IPS-NIHi7 (cell line): ENCODE measurements around the gene FMO2.

Experiments used
- DNase-seq: peaks from one replicate; pipeline ENCODE4 v3.0.0; 2012; ENCODE audit warnings: mixed read lengths; ENCODE audit errors: extremely low spot score

The FMO2 gene

GRCh38 chr1:171185091-171185490, at the start of gene FMO2:
Gene FMO2 (plus strand): TSS chr1:171185300. CDS start chr1:171185714, 414 bp downstream.
- no peak for DNase-seq

DNA sequence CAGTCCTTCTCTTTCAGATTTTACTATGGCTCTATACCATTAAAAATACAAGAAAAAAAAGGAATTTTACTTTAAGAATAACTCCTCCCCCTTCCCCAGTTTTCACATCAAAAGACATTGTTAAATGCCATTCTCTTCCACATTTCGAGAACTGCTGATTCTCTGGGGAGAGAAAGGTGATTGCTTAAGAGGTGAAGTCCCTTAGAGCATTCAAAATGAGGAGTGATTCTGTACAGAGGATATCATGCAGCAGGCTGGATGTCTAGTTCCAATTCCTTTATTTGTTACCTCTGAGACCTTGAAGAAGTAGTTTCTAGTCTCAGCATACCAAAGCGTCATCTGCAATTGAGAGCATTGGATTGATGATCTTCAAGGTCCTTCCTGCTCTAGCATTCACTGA, 47.5 kb upstream of the FMO2 start:
- DNase-seq = no peak

DNA sequence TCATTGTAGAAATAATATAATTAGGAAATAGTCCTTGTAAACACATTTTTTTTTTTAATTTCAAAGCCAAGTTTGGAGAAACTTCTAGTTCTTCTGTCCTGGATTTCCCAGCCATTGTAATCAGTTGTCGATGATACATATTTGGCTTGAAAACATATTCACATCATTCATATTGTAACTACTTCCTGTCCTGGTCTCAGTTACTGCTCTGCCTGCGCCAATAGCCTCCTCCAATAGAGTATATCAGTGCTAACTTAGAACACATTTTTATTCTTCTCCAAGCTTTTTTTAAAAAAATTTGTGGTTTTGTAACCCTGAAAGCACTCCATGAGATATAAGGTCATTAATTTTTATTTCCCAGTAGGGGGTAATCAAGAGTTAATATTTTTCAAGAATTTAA, 46.1 kb upstream of the FMO2 start:
- no peak for DNase-seq

DNA sequence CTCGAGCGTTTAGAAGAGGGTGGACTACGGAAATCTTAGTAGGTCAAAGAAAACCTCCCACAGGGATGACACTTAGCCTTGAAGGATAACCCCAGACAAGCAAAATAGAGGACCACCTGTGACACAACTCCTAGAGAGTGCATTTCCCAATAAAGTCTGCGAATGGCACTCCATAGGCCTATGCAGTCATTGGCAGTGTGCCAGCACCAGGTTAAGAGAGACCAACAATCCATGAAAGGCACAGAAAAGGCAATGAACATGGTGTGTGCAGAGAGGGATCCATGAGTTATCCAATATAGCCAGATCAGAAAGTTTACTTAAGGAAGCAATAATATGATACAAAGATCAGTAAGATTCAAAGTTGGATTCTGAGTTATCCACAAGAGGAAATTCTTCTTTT, 45.2 kb upstream of the FMO2 start:
- DNase-seq = no peak

DNA sequence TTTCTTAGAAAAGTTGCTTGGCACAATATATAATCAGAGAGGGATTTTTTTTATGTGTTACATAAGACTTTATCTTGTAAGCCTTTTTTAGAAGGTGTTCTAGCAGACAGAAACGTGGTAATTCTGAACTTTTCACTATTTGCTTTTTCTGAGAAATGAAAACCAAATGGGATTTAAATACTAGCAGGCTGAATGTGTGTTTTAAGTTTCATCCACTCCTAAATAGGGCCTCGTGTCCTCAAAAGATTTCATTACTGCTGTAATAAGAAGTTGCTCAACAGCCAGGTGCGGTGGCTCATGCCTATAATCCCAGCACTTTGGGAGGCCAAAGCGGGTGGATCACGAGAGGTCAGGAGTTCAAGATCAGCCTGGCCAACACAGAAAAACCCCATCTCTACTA, 44.7 kb upstream of the FMO2 start:
- DNase-seq = no peak

DNA sequence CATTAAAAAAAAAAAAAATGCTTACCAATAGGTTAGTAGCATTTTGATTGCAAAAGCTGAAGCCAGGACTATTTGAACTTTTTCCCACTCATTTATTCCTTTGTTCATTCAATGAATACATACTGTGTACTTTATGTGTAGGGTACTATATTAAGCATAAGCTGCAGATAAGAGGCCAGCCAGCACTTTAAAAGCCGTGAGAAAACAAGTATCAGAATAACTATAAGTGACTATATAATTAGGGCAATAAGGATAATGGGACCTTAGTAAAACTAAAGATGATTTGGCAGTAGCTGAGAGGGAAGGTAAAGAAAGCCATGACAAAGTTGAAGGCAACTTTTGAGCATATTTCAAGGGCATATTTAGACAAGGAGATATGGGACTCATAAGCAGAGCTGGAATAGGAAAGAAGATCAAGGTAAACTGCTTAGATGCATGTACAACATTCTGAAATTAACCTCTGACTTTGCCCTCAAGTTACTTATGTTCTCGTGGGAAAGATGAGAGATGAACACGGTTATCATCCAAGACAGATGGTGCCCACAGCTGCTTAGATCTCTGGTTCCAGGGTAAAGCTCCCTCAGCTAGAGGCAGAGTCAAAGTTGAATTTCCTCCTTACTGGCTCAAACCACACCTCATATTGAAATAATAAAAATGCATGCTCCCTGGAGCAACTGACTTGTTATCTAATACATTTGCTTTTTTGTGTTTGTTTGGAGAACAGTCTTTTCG, 44.0 kb upstream of the FMO2 start:
- DNase-seq = no peak

DNA sequence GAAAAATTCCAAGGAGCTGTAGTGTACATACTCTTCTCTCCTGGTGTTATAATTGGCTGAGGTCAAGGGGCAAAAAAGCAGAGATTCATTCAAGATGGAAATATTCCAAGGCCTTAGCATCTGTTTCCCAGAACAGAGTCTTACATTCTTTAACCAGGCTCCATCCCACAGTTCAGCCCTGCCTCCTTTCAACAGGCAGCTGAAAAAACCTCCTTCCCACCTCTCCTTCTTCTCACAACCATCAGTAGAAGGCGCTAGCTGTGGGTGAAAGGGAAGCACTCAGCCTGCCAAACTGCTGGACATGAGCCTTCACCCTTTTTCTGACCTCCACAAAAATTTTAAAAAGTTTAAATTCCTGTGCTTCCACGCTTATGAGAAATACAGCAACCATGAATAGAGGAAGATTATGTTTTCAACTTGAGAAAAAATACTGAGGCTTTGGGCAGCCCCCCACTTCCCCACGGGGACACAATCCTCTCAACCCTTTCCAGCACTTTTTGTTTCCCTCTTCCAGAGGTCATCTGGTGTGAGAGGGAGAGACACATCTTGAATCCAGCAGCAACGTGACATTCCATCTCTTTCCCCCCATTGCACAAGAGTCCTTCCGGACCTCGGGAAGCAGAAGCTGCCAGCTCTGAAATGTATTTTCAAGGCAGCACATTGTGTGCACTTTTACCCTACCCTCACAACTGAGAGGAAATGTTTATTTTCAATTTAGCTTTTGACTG, 43.2 kb upstream of the FMO2 start:
- DNase-seq = peak; percentile 57

DNA sequence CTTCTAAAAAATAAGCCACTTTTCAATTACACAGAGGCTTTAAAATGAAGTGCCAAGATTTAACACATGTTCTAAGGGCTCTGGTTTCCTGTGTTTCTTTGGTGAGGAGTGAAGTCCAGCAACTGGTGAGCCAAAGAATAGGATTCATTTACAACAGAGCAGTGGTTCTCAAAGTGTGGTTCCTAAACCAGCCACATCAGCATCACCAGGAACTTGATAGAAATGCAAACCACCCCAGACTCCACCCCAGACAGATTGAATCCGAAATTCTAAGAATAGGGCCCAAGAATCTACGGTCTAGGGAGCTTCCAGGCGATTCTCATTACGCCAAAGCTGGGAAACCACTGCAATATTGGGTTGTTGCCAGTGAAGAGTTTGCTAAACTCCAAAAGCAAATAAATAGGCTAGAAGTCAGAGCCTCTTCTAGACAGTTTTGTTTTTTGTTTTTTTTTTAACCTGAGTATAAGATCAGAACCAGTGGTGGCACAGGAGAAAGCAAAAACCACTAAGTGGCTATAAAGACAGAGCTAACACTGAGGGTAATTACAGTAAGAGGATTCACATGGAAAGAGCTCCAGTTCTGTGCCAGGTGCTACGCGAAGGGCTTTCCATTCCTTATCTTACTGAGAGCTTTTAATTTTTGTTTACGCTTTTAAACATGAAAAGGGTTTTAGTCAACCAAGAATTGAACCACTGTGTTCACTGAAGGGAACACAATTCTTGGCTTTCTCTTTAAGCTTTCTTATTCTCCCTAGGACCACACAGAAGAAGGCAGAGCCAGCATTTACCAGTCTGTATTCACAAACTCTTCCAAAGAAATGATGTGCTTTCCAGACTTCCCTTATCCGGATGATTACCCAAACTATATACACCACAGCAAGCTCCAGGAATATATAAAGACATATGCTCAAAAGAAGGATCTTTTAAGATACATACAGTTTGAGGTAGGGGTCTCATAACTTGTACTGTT, 42.4 kb upstream of the FMO2 start:
- DNase-seq = no peak

- no peak for DNase-seq
These were observed 34.9 kb upstream of the FMO2 start for GRCh38 chr1:171150156-171150555.

GRCh38 chr1:171152549-171152948, 32.6 kb upstream of the FMO2 start:
- DNase-seq = no peak

- no peak for DNase-seq
These were observed 29.6 kb upstream of the FMO2 start for GRCh38 chr1:171155484-171155883.

DNA sequence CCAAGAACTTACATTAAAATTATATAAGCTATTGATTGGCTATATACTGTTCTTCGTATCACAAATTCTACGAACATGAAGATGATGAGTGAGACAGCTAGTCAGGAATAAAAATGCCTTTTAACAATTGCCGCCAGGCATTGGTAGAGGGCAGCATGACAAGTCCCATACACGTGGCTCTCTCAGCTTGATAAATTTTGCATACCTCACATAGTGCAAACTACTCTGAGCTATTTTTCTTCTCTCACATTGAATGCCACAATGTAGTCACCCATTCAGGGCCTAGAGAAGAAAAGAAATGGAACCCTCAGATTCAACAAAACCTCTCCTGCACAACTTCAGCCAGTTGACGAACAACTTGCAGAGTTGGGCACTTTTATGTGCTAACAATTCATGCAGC, 27.0 kb upstream of the FMO2 start:
- DNase-seq = no peak

GRCh38 chr1:171158551-171158950, 26.5 kb upstream of the FMO2 start:
- DNase-seq = no peak

DNA sequence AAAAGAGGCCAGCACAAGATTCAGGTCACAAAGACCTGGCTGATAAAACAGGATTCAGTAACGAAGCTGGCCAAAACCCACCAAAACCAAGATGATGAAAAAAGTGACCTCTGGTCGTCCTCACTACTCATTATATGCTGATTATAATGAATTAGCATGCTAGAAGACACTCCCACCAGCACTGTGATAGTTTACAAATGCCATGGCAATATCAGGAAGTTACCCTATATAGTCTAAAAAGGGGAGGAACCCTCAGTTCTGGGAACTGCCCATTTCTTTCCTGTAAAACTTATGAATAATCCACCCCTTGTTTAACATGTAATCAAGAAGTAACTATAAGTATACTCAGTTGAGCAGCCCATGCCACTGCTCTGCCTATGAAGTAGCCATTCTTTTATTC, 26.0 kb upstream of the FMO2 start:
- DNase-seq = no peak

- no peak for DNase-seq
These were observed 24.9 kb upstream of the FMO2 start for GRCh38 chr1:171160211-171160610.

DNA sequence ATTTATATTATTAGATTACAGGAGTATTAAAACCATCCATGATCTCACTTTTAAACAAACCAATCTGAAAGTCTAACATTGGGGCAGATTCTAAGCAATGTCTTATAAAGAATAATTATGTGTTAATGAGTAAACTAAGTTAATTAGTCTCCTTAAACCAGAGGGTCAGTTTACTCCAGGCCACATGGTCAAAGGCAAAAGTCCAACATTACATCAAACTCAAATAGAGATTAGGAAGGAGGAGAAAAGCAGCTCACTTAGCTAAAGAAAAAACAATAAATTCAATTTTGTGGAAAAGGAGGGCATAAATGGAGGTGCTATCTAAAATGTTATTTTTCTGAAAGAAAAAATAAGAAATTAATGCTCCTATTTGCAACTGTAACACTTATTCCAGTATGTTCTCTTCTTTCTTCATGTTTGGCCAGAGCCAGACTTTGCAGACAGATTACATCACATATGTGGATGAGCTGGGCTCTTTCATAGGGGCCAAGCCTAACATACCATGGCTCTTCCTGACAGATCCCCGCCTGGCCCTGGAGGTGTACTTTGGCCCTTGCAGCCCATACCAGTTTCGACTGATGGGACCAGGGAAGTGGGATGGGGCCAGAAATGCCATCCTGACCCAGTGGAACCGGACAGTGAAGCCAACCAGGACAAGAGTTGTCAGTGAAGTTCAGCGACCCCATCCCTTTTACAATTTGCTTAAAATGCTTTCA, 24.3 kb upstream of the FMO2 start:
- DNase-seq = no peak

- DNase-seq = no peak
These were observed 23.7 kb upstream of the FMO2 start for GRCh38 chr1:171161431-171161830.

- DNase-seq = no peak
These were observed 18.7 kb upstream of the FMO2 start for GRCh38 chr1:171166361-171166760.

GRCh38 chr1:171167785-171168184, 17.3 kb upstream of the FMO2 start:
- no peak for DNase-seq

DNA sequence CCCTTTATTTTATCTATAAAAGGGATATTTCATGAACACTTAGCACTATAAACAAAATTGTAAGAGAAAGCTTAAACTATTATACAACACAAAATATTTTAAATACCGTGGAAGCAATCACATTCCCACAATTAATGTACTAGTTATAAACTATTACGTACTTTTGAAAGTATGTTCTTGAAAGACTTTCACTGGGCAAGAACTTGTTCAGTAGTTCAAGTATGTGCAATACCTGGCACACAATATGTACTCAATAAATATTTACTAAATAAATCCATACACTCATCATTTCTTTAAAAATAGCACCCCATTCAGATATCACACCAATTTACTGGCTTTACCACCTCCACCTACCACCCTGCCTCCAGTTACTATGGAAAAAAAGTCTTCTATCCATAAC, 12.6 kb upstream of the FMO2 start:
- DNase-seq = no peak

GRCh38 chr1:171173069-171173468, 12.0 kb upstream of the FMO2 start:
- no peak for DNase-seq
